Stimulated activated CD8-positive, alpha-beta memory T cell treated with anti-CD3 and anti-CD28 coated beads, Interleukin-2, amount 100 ng/mL, for 1 hour (primary cell): ENCODE data around the gene RYR2.
"Not testable (repeated sequence)": the region's sequence is repeated elsewhere in the genome, so short reads cannot be mapped to it uniquely, and the experiment has no call there.

ENCODE experiments used
- DNase-seq, 2 donors: peaks; one replicate each; pipeline ENCODE4 v3.0.0-alpha.2; 2020; ENCODE audit warnings: low read depth in 2 of 2

RYR2 gene

GRCh38 chr1:237566581-237566980 is 524.6 kb downstream of the RYR2 start:
- DNase-seq, result no peak

- DNase-seq, result no peak
These were observed 527.0 kb downstream of the RYR2 start for GRCh38 chr1:237568955-237569354.

GRCh38 chr1:237570530-237570929 is 528.5 kb downstream of the RYR2 start:
- DNase-seq, result no peak

GRCh38 chr1:237574536-237574935 is 532.6 kb downstream of the RYR2 start:
- DNase-seq, result no peak

GRCh38 chr1:237578540-237578939 is 536.6 kb downstream of the RYR2 start:
- no peak for DNase-seq

GRCh38 chr1:237580726-237581125 is 538.7 kb downstream of the RYR2 start:
- DNase-seq, result no peak

- DNase-seq, result no peak
These were observed 541.3 kb downstream of the RYR2 start for GRCh38 chr1:237583270-237583669.

- no peak for DNase-seq
These were observed 541.8 kb downstream of the RYR2 start for GRCh38 chr1:237583756-237584155.

- no peak for DNase-seq
These were observed 548.4 kb downstream of the RYR2 start for GRCh38 chr1:237590386-237590785.

- no peak for DNase-seq
These were observed 549.4 kb downstream of the RYR2 start for GRCh38 chr1:237591353-237591752.

GRCh38 chr1:237603036-237603568 is 561.1 kb downstream of the RYR2 start:
- not testable (repeated sequence) for DNase-seq

- no peak for DNase-seq
These were observed 566.4 kb downstream of the RYR2 start for GRCh38 chr1:237608433-237608832.

- DNase-seq, result no peak
These were observed 568.2 kb downstream of the RYR2 start for GRCh38 chr1:237610157-237610556.

GRCh38 chr1:237613984-237614383 is 572.0 kb downstream of the RYR2 start:
- no peak for DNase-seq

GRCh38 chr1:237619553-237619952 is 577.6 kb downstream of the RYR2 start:
- no peak for DNase-seq

GRCh38 chr1:237634922-237635321 is 592.9 kb downstream of the RYR2 start:
- DNase-seq, result no peak

- no peak for DNase-seq
These were observed 596.6 kb downstream of the RYR2 start for GRCh38 chr1:237638555-237638954.

GRCh38 chr1:237640011-237640671 is 598.2 kb downstream of the RYR2 start:
- no peak for DNase-seq

GRCh38 chr1:237640966-237641365 is 599.0 kb downstream of the RYR2 start:
- no peak for DNase-seq

- no peak for DNase-seq
These were observed 608.8 kb downstream of the RYR2 start for GRCh38 chr1:237650809-237651208.

- no peak for DNase-seq
These were observed 613.8 kb downstream of the RYR2 start for GRCh38 chr1:237655778-237656177.

- DNase-seq, result no peak
These were observed 622.4 kb downstream of the RYR2 start for GRCh38 chr1:237664348-237664747.

- no peak for DNase-seq
These were observed 628.3 kb downstream of the RYR2 start for GRCh38 chr1:237670302-237670701.

GRCh38 chr1:237671262-237671661 is 629.3 kb downstream of the RYR2 start:
- no peak for DNase-seq
